SIG-M5 treated with dmso at 0.1 percent for 504 hours (cell line): ENCODE measurements around the gene SHISA9.
"Not testable (repeated sequence)": the region's sequence is repeated elsewhere in the genome, so short reads cannot be mapped to it uniquely, and the experiment has no call there.

ENCODE experiments used
- DNase-seq: peaks from one replicate; lab custom pipeline; 2025; ENCODE audit not compliant: unreplicated experiment; lab: John Stamatoyannopoulos, UW

Gene SHISA9

GRCh38 chr16:12899529-12900143 is 1.8 kb upstream of the SHISA9 start:
- DNase-seq: peak; percentile 66

- DNase-seq: no peak
Observed at GRCh38 chr16:12900156-12900555, 1.2 kb upstream of the SHISA9 start.

GRCh38 chr16:12900599-12901203 is 697 bp upstream of the SHISA9 start:
- DNase-seq: no peak

- no peak for DNase-seq
Observed at GRCh38 chr16:12901204-12901596, 198 bp upstream of the SHISA9 start.

GRCh38 chr16:12902511-12903372 is 1.3 kb downstream of the SHISA9 start:
- DNase-seq: no peak

- DNase-seq: no peak
Observed at GRCh38 chr16:12903407-12904328, 2.3 kb downstream of the SHISA9 start.

GRCh38 chr16:12904329-12904671 is 2.9 kb downstream of the SHISA9 start:
- DNase-seq: no peak

- no peak for DNase-seq
Observed at GRCh38 chr16:12906271-12906670, 4.9 kb downstream of the SHISA9 start.

- DNase-seq: no peak
Observed at GRCh38 chr16:12906765-12907516, 5.5 kb downstream of the SHISA9 start.

GRCh38 chr16:12907670-12908233 is 6.4 kb downstream of the SHISA9 start:
- no peak for DNase-seq

GRCh38 chr16:12917246-12917645 is 15.8 kb downstream of the SHISA9 start:
- no peak for DNase-seq

- no peak for DNase-seq
Observed at GRCh38 chr16:12917653-12918052, 16.3 kb downstream of the SHISA9 start.

GRCh38 chr16:12920739-12921138 is 19.3 kb downstream of the SHISA9 start:
- no peak for DNase-seq

- not testable (repeated sequence) for DNase-seq
Observed at GRCh38 chr16:12923640-12924039, 22.2 kb downstream of the SHISA9 start.

- no peak for DNase-seq
Observed at GRCh38 chr16:12925026-12925800, 23.8 kb downstream of the SHISA9 start.

- DNase-seq: no peak
Observed at GRCh38 chr16:12927591-12927990, 26.2 kb downstream of the SHISA9 start.

GRCh38 chr16:12930881-12931280 is 29.5 kb downstream of the SHISA9 start:
- no peak for DNase-seq

- no peak for DNase-seq
Observed at GRCh38 chr16:12936391-12936790, 35.0 kb downstream of the SHISA9 start.

- DNase-seq: no peak
Observed at GRCh38 chr16:12941896-12942295, 40.5 kb downstream of the SHISA9 start.
